SK-N-SH treated with all-trans-retinoic acid at 6 μM for 48 hours (cell line): Measurements from ENCODE around the gene GPR151.

Source experiments
- ATAC-seq: fragments of 200-7000 bp; cut with Tn5 transposase; 3 replicates; pipeline ENCODE4 v1.9.1; 2020; ENCODE audit warnings: mild to moderate bottlenecking, moderate library complexity
- ARNTL ChIP-seq: fragments of 450-650 bp; formaldehyde crosslinking; IDR thresholded peaks from 2 replicates; pipeline ENCODE4 v1.5.0; 2020; ENCODE audit warnings: low read depth, mild to moderate bottlenecking, moderate library complexity, borderline replicate concordance
- BACH2 ChIP-seq: fragments of 250-450 bp; sonication (Bioruptor Pico); IDR thresholded peaks from 2 replicates; pipeline ENCODE4 v1.9.0; 2021; ENCODE audit warnings: mild to moderate bottlenecking, borderline replicate concordance
- CSDC2 ChIP-seq: fragments of 250-450 bp; sonication (Bioruptor Pico); IDR thresholded peaks from 2 replicates; pipeline ENCODE4 v1.5.0; 2020; ENCODE audit warnings: mild to moderate bottlenecking, moderate library complexity
- CSRNP3 ChIP-seq: fragments of 250-450 bp; sonication (Bioruptor Pico); IDR thresholded peaks from 2 replicates; pipeline ENCODE4 v1.5.1; 2021; ENCODE audit warnings: mild to moderate bottlenecking, moderate library complexity
- ESRRG ChIP-seq: fragments of 250-450 bp; sonication (Bioruptor Pico); IDR thresholded peaks from 2 replicates; pipeline ENCODE4 v1.6.1; 2021; ENCODE audit warnings: mild to moderate bottlenecking
- GLIS3 ChIP-seq: fragments of 250-450 bp; sonication (Bioruptor Pico); IDR thresholded peaks from 2 replicates; pipeline ENCODE4 v1.5.0; 2020; ENCODE audit warnings: mild to moderate bottlenecking, moderate library complexity
- ISL1 ChIP-seq: fragments of 250-450 bp; sonication (Bioruptor Pico); IDR thresholded peaks from 2 replicates; pipeline ENCODE4 v2.1.2; 2022; ENCODE audit warnings: mild to moderate bottlenecking, moderate library complexity
- OSR1 ChIP-seq: fragments of 250-450 bp; sonication (Bioruptor Pico); IDR thresholded peaks from 2 replicates; pipeline ENCODE4 v1.8.0; 2022; ENCODE audit warnings: moderate library complexity, mild to moderate bottlenecking, inconsistent platforms
- PATZ1 ChIP-seq: fragments of 250-450 bp; sonication (Bioruptor Pico); IDR thresholded peaks from 2 replicates; pipeline ENCODE4 v1.8.0; 2020; ENCODE audit warnings: mild to moderate bottlenecking, moderate library complexity, borderline replicate concordance
- PPARA ChIP-seq: fragments of 250-450 bp; sonication (Bioruptor Pico); IDR thresholded peaks from 2 replicates; pipeline ENCODE4 v1.5.0; 2020; ENCODE audit warnings: mild to moderate bottlenecking, borderline replicate concordance
- RARB ChIP-seq: fragments of 250-450 bp; sonication (Bioruptor Pico); IDR thresholded peaks from 2 replicates; pipeline ENCODE4 v1.8.0; 2021; ENCODE audit warnings: mild to moderate bottlenecking, moderate library complexity
- SNAI2 ChIP-seq: fragments of 250-450 bp; sonication (Bioruptor Pico); IDR thresholded peaks from 2 replicates; pipeline ENCODE4 v1.5.0; 2020; ENCODE audit warnings: mild to moderate bottlenecking, moderate library complexity
- TOX ChIP-seq: fragments of 250-450 bp; sonication (Bioruptor Pico); IDR thresholded peaks from 2 replicates; pipeline ENCODE4 v1.8.0; 2021; ENCODE audit warnings: mild to moderate bottlenecking, moderate library complexity, borderline replicate concordance
- TSHZ2 ChIP-seq: fragments of 250-450 bp; sonication (Bioruptor Pico); IDR thresholded peaks from 2 replicates; pipeline ENCODE4 v1.5.0; 2020; ENCODE audit warnings: mild to moderate bottlenecking, moderate library complexity
- ZC3H10 ChIP-seq: fragments of 250-450 bp; sonication (Bioruptor Pico); IDR thresholded peaks from 2 replicates; pipeline ENCODE4 v1.5.1; 2021; ENCODE audit warnings: mild to moderate bottlenecking, moderate library complexity
- ZFP3 ChIP-seq: fragments of 250-450 bp; sonication (Bioruptor Pico); IDR thresholded peaks from 2 replicates; pipeline ENCODE4 v1.5.0; 2020; ENCODE audit warnings: mild to moderate bottlenecking, moderate library complexity
- ZFP30 ChIP-seq: fragments of 450-650 bp; formaldehyde crosslinking; IDR thresholded peaks from 2 replicates; pipeline ENCODE4 v1.5.0; 2022; ENCODE audit warnings: mild to moderate bottlenecking, moderate library complexity
- ZNF70 ChIP-seq: fragments of 450-650 bp; formaldehyde crosslinking; IDR thresholded peaks from 2 replicates; pipeline ENCODE4 v1.5.0; 2020; ENCODE audit warnings: mild to moderate bottlenecking, moderate library complexity
- ZNF8 ChIP-seq: fragments of 450-650 bp; formaldehyde crosslinking; IDR thresholded peaks from 2 replicates; pipeline ENCODE4 v1.5.0; 2020; ENCODE audit warnings: mild to moderate bottlenecking, moderate library complexity
- TF ChIP-seq, protein P1 (sequence below): fragments of 250-450 bp; sonication (Bioruptor Pico); IDR thresholded peaks from 2 replicates; pipeline ENCODE4 v1.5.1; 2020; ENCODE audit warnings: low read depth, mild to moderate bottlenecking, moderate library complexity
- TF ChIP-seq, protein P2 (sequence below): fragments of 250-450 bp; sonication (Bioruptor Pico); IDR thresholded peaks from 2 replicates; pipeline ENCODE4 v1.8.0; 2021; ENCODE audit warnings: low read depth, mild to moderate bottlenecking, moderate library complexity, borderline replicate concordance

The GPR151 gene

DNA sequence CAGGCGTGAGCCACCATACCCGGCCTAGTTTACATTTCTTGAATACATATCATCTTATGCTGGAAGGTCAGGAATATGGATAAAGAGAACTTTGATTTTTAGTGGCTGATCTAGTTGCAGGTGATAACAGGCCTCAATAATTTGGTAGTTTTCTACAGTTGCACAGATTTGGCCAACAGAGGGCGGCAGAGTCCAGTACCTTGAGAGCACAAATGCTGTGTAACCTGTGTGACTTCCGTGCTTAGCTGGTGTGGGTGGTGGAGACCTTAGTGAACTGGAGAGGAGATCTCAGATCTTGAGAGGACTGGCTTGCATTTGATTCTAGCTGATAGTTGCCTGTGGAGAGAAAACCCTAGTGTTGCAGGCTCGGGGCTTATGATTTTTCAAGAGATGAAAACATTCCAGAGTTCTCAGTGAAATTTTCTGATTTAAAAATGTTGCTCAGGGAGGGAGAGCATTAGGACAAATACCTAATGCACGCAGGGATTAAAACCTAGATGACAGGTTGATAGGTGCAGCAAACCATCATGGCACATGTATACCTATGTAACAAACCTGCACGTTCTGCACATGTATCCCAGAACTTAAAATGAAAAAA is 17.4 kb upstream of the GPR151 start (continued):
- no peak for TF ChIP-seq ZFP3 (CRISPR knock-in tag)

DNA sequence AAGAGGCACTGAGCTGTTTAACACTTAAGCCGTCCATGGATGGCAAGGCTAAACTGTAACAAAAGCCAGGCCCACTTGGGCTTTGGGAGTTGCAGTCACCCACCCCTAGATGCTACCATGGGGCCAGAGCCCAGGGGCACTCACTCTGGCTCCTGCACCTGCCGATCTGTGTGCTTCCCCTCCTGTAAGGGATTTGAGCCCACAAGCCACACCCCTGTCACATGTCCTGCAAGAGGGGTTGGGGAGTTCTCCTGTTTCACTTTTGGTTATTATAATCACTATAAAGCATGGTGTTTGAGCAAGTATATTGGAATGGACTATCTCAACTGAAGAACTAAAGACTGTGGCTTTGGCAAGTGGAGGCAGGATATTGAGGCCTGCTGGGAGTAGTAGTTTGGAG is 14.0 kb upstream of the GPR151 start:
- no peak for ATAC-seq
- TF ChIP-seq ZC3H10 (CRISPR knock-in tag) = no peak
- TF ChIP-seq ARNTL (CRISPR knock-in tag) = no peak
- no peak for TF ChIP-seq OSR1 (CRISPR knock-in tag)
- no peak for TF ChIP-seq ZFP30
- TF ChIP-seq, protein P1, sequence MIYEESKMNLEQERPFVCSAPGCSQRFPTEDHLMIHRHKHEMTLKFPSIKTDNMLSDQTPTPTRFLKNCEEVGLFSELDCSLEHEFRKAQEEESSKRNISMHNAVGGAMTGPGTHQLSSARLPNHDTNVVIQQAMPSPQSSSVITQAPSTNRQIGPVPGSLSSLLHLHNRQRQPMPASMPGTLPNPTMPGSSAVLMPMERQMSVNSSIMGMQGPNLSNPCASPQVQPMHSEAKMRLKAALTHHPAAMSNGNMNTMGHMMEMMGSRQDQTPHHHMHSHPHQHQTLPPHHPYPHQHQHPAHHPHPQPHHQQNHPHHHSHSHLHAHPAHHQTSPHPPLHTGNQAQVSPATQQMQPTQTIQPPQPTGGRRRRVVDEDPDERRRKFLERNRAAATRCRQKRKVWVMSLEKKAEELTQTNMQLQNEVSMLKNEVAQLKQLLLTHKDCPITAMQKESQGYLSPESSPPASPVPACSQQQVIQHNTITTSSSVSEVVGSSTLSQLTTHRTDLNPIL = no peak
- no peak for TF ChIP-seq ISL1 (CRISPR knock-in tag)
- no peak for TF ChIP-seq BACH2
- no peak for TF ChIP-seq ZNF70 (CRISPR knock-in tag)
- no peak for TF ChIP-seq PPARA (CRISPR knock-in tag)
- no peak for TF ChIP-seq TSHZ2 (CRISPR knock-in tag)
- TF ChIP-seq GLIS3 (CRISPR knock-in tag) = no peak
- TF ChIP-seq TOX = no peak
- TF ChIP-seq PATZ1 (CRISPR knock-in tag) = no peak
- TF ChIP-seq ZNF8 (CRISPR knock-in tag) = no peak
- TF ChIP-seq ESRRG (CRISPR knock-in tag) = no peak
- TF ChIP-seq CSRNP3 (CRISPR knock-in tag) = no peak
- TF ChIP-seq ZFP3 (CRISPR knock-in tag) = no peak
- no peak for TF ChIP-seq RARB (CRISPR knock-in tag)
- TF ChIP-seq, protein P2, sequence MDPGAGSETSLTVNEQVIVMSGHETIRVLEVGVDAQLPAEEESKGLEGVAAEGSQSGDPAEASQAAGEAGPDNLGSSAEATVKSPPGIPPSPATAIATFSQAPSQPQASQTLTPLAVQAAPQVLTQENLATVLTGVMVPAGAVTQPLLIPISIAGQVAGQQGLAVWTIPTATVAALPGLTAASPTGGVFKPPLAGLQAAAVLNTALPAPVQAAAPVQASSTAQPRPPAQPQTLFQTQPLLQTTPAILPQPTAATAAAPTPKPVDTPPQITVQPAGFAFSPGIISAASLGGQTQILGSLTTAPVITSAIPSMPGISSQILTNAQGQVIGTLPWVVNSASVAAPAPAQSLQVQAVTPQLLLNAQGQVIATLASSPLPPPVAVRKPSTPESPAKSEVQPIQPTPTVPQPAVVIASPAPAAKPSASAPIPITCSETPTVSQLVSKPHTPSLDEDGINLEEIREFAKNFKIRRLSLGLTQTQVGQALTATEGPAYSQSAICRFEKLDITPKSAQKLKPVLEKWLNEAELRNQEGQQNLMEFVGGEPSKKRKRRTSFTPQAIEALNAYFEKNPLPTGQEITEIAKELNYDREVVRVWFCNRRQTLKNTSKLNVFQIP (CRISPR knock-in tag) = no peak

DNA sequence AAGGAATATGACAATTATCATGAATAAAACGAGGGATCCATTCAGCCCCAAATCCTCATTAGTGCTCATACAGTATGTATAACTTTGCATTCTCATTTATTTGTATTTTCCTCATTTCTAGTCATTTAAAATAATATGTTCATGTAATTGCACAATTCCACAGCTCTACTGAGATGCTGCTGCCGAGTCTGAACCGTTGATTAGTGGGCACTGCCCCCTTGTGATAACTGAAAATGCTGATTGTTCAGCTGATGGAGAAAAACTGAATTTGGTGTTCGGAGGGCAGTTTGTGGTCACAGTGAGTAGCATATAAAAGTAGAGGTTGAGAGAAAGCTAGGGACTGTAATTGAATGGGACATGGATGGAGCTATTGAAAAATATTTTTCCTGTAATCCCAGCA is 12.2 kb upstream of the GPR151 start:
- no peak for TF ChIP-seq ISL1 (CRISPR knock-in tag)
- TF ChIP-seq SNAI2 (CRISPR knock-in tag) = no peak
- no peak for TF ChIP-seq TOX
- no peak for TF ChIP-seq ZNF70 (CRISPR knock-in tag)
- no peak for TF ChIP-seq CSDC2
- no peak for TF ChIP-seq PPARA (CRISPR knock-in tag)
- TF ChIP-seq ZFP30 = no peak
- TF ChIP-seq CSRNP3 (CRISPR knock-in tag) = no peak
- TF ChIP-seq, protein P2 (CRISPR knock-in tag) = no peak
- TF ChIP-seq, protein P1 = no peak
- TF ChIP-seq, all 23 proteins: peak for 0
- no peak for ATAC-seq
